HepG2 (cell line): Measurements from ENCODE around the gene PSMC1. TPM values are rescaled to one million over a fixed set of nuclear protein-coding genes. Genes with fewer than 3 reads are reported as not detected.

Source experiments
- DDIT3 ChIP-seq: sonication (generic); formaldehyde crosslinking; IDR thresholded peaks from 2 replicates; pipeline ENCODE4 v1.4.0; 2020; ENCODE audit warnings: mild to moderate bottlenecking, missing genetic modification reagents
- E2F2 ChIP-seq: sonication (generic); formaldehyde crosslinking; IDR thresholded peaks from 2 replicates; pipeline ENCODE4 v1.4.0; 2020; ENCODE audit warnings: missing genetic modification reagents, borderline replicate concordance
- FOSL2 ChIP-seq: sonication (generic); formaldehyde crosslinking; IDR thresholded peaks from 2 replicates; pipeline ENCODE4 v1.4.0; 2020; ENCODE audit warnings: missing genetic modification reagents
- GRHL1 ChIP-seq: sonication (generic); formaldehyde crosslinking; conservative IDR thresholded peaks from 2 replicates; pipeline ENCODE4 v1.8.0; 2022; ENCODE audit warnings: missing genetic modification reagents
- HNRNPK ChIP-seq: fragments of 200-400 bp; formaldehyde crosslinking; IDR thresholded peaks from 2 replicates; pipeline ENCODE4 v1.6.1; 2018; ENCODE audit warnings: low read length, low read depth, moderate library complexity, mild to moderate bottlenecking; ENCODE audit not compliant: poor library complexity, severe bottlenecking
- NFKB2 ChIP-seq: sonication (generic); formaldehyde crosslinking; IDR thresholded peaks from 2 replicates; pipeline ENCODE4 v1.4.0; 2020; ENCODE audit warnings: missing genetic modification reagents, borderline replicate concordance
- RERE ChIP-seq: IDR thresholded peaks from 2 replicates; pipeline ENCODE4 v1.6.1; 2016; ENCODE audit warnings: low read depth, missing genetic modification reagents, missing compliant biosample characterization
- SCMH1 ChIP-seq: sonication (generic); formaldehyde crosslinking; IDR thresholded peaks from 2 replicates; pipeline ENCODE4 v1.9.0; 2021; ENCODE audit warnings: missing genetic modification reagents, mild to moderate bottlenecking, borderline replicate concordance
- SOX5 ChIP-seq: IDR thresholded peaks from 2 replicates; pipeline ENCODE4 v1.6.1; 2016; ENCODE audit warnings: borderline replicate concordance
- TFE3 ChIP-seq: IDR thresholded peaks from 2 replicates; pipeline ENCODE4 v1.6.1; 2016
- ZBTB21 ChIP-seq: sonication (generic); formaldehyde crosslinking; IDR thresholded peaks from 2 replicates; pipeline ENCODE4 v1.4.0; 2020; ENCODE audit warnings: missing genetic modification reagents
- ZFP41 ChIP-seq: sonication (generic); formaldehyde crosslinking; IDR thresholded peaks from 2 replicates; pipeline ENCODE4 v1.4.0; 2020; ENCODE audit warnings: mild to moderate bottlenecking, missing genetic modification reagents, borderline replicate concordance
- ZNF670 ChIP-seq: sonication (generic); formaldehyde crosslinking; IDR thresholded peaks from 2 replicates; pipeline ENCODE4 v1.8.0; 2022; ENCODE audit warnings: mild to moderate bottlenecking, missing genetic modification reagents, borderline replicate concordance
- ZNF770 ChIP-seq: sonication (generic); formaldehyde crosslinking; IDR thresholded peaks from 2 replicates; pipeline ENCODE4 v1.5.0; 2020; ENCODE audit warnings: mild to moderate bottlenecking, missing genetic modification reagents
- ZNF878 ChIP-seq: sonication (generic); formaldehyde crosslinking; IDR thresholded peaks from 2 replicates; pipeline ENCODE4 v1.8.1; 2023; ENCODE audit warnings: mild to moderate bottlenecking, missing genetic modification reagents, moderate library complexity
- polyA plus RNA-seq, 8 experiments: library from polyadenylated mRNA; depleted of rRNA in 3 of 8; stranded (reverse) in 7 of 8; unstranded in 1 of 8; fragments of >200 nt; fragmentation: Illumina TruSeq in 4 of 8; extraction: Trizol in 4 of 8; gene quantifications; 2 replicates each; pipeline versions ENCODE4 v1.2.1 to v1.2.3, GENCODE V29; 2011 to 2016; ENCODE audit warnings: low read depth in 4 of 8, missing spikeins in 1 of 8, mixed read lengths in 1 of 8; ENCODE audit not compliant: insufficient read depth in 1 of 8
- total RNA-seq, 5 experiments: library from RNA; depleted of rRNA; stranded (reverse); fragments of >200 nt; fragmentation: Illumina TruSeq; extraction: Trizol; gene quantifications; 2 replicates each; pipeline ENCODE4 v1.2.3, GENCODE V29; 2016; ENCODE audit warnings: low read depth in 1 of 5

PSMC1 gene
- total and polyA plus RNA-seq, 2 of the 13 experiments (the other 11 are each of a cell fraction or from before 2014, with no cell fraction given): 48.6 to 167 TPM

- TF ChIP-seq TFE3 (CRISPR knock-in tag) (0 out of 2 replicates have a peak, but pooled peaks have one; percentile 27), ZBTB21 (CRISPR knock-in tag) (peak; percentile 50), SOX5 (CRISPR knock-in tag) (no peak), RERE (CRISPR knock-in tag) (no peak), DDIT3 (CRISPR knock-in tag) (no peak), ZNF770 (CRISPR knock-in tag) (no peak), GRHL1 (no peak), NFKB2 (CRISPR knock-in tag) (peak; percentile 63; the same call in 1 of the 2 replicates), SCMH1 (CRISPR knock-in tag) (no peak), ZNF670 (CRISPR knock-in tag) (no peak), FOSL2 (CRISPR knock-in tag) (peak; percentile 48), ZFP41 (no peak), E2F2 (CRISPR knock-in tag) (no peak), ZNF878 (CRISPR knock-in tag) (no peak), HNRNPK (no peak)
These were observed at the start of gene PSMC1 (continued) for GRCh38 chr14:90256354-90257131.
